ENCODE measurements around the gene GNMT.
"Not testable (repeated sequence)": the region's sequence is repeated elsewhere in the genome, so short reads cannot be mapped to it uniquely, and the experiment has no call there.

GRCh38 chr6:42998205-42998604 lies 37.7 kb downstream of the GNMT start:
- not testable (repeated sequence) for TF ChIP-seq JUND (IDR thresholded peaks at IDR 0.05); CTCF (IDR thresholded peaks at IDR 0.05; ENCODE audit: low read depth, low read length, missing input control); REST (IDR thresholded peaks at IDR 0.05); ZBTB33 (IDR thresholded peaks at IDR 0.05); SP1 (IDR thresholded peaks at IDR 0.05); YY1 (IDR thresholded peaks at IDR 0.05); RAD21 (IDR thresholded peaks at IDR 0.05); TAF1 (conservative IDR thresholded peaks at IDR 0.05); ATF3 (IDR thresholded peaks at IDR 0.05)
